Measurements from ENCODE around the gene CLCN3.
"Not testable (repeated sequence)": the region's sequence is repeated elsewhere in the genome, so short reads cannot be mapped to it uniquely, and the experiment has no call there.

Gene CLCN3

GRCh38 chr4:169619958-169620879 is at the start of gene CLCN3:
Gene CLCN3, plus strand, starts transcription at chr4:169620578. Its CDS starts 15,351 bp downstream, at chr4:169635929.
- Histone ChIP-seq H3K27ac (peak within 1 kb of the TSS; percentile 52 to 96 (median 91)), H3K4me3 (peak within 1 kb of the TSS; percentile 54 to 76 (median 63))

DNA sequence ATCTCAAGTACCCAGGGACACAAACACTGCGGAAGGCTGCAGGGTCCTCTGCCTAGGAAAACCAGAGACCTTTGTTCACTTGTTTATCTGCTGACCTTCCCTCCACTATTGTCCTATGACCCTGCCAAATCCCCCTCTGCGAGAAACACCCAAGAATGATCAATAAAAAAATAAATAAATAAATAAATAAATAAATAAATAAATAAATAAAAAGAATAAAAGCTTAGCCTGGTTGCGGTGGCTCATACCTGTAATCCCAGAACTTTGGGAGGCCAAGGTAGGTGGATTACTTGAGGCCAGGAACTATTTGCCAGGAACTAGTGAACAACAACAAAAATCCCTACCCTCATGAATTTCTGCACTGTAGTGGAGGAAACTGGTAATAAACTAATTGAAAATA is 49.4 kb upstream of the CLCN3 start:
- not testable (repeated sequence) for H3K27ac ChIP-seq, H3K4me3 ChIP-seq

- H3K4me3 ChIP-seq = no peak overlapping the region
- H3K27ac ChIP-seq = no peak overlapping the region
Measured at GRCh38 chr4:169571435-169571834, 48.9 kb upstream of the CLCN3 start.

DNA sequence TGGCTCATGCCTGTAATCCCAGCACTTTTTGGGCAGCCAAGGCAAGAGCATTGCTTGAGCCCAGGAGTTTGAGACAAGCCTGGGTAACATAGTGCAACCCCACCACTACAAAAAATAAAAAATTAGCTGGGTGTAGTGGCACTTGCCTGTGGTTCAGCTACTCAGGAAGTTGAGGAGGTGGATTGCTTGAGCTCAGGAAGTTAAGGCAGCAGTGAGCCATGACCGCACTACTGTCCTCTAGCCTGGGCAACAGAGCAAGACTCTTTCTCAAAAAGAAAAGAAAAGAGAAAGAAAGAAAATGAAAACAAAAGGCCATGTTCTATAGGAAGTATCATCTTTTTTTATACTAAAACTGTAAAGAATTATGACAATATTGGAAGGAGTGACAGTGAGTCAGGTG is 46.5 kb upstream of the CLCN3 start:
- no peak overlapping the region for H3K27ac ChIP-seq
- H3K4me3 ChIP-seq = no peak overlapping the region

DNA sequence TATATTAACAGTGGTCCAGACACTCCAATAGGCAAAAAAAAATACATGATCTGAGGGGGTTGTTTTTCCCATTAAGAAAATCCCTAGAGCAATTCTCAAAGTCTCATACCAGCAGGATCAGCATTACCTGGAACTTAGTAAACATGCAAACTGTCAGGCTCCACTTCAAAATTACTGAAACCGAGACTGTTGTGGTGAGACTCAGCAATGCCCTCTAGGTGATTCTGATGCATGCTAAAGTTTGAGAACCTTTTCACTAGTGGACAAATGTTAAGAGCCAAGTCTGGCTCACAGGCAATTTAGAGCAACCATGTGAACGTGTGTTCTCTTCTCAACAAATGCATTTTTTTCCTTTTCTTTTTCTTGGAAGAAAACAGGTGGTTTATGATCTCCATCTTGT is 38.2 kb upstream of the CLCN3 start:
- Histone ChIP-seq H3K4me3 (no peak overlapping the region), H3K27ac (no peak overlapping the region)

GRCh38 chr4:169582706-169583105 is 37.7 kb upstream of the CLCN3 start:
- H3K4me3 ChIP-seq = no peak overlapping the region
- no peak overlapping the region for H3K27ac ChIP-seq

GRCh38 chr4:169583563-169583962 is 36.8 kb upstream of the CLCN3 start:
- no peak overlapping the region for H3K27ac ChIP-seq
- no peak overlapping the region for H3K4me3 ChIP-seq

- no peak overlapping the region for H3K4me3 ChIP-seq
- H3K27ac ChIP-seq = no peak overlapping the region
Measured at GRCh38 chr4:169593050-169593560, 27.3 kb upstream of the CLCN3 start.

DNA sequence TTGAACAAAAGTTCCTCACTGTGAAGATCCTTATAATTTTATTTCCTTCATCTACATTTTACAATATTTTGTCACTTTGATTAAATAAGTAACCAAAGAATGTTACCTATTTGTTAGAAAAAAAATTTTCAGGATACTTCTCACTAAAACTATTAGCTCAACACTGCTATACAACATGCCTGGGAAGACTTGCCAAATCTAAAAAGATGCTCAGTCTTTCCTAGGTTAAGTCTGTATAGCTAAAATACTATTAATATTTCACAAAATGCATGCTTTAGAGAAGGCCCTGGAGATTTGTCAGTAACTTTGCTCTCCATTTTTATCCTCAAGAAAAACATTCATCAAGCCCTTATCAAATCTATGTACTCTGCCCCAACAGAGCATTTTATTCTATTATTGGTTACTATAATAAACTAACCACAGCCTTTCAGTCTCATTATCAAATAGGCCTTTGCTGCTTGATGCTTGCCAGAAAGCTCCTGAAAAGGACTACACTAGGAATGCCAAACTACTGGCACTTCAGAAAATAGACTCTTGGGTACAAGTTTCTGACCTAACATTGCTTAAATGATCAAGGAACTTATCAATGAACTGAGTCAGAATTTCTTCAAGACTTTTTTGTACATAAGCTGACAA is 25.7 kb upstream of the CLCN3 start:
- H3K27ac ChIP-seq = no peak overlapping the region
- H3K4me3 ChIP-seq = no peak overlapping the region

DNA sequence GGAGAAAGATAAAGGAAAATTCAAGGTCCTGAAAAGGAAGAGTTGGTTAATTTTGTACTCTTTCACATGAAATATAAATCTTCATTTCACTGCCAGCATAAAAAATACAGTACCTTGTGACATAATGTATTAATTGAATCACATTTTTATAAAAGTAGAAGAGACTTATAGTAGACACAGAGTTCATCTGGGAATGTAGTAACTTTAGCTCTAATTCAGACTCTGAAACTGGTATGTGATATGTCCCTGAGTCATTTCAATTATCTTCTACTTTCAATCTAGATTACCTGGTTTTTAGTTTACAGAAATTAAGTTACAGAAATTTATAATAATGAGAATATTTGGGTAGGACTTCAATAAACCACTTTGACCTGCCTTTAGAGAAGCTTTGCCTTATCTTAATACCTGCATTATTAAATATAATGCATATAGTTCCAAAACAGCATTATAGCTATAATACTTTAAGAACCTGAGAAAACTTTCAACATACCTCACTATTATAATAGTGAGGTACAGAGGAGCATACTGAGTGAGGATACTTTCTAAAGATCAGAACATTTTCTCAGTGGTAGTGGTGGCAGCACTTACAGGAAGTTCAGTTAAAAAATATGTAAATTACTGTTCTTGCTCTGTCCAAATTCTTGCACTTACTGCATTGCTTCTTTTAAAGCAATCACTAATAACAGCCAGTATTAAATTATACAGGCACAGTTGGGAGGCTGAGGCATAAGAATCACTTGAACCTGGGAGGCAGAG is 19.2 kb upstream of the CLCN3 start:
- no peak overlapping the region for H3K4me3 ChIP-seq
- H3K27ac ChIP-seq = no peak overlapping the region

DNA sequence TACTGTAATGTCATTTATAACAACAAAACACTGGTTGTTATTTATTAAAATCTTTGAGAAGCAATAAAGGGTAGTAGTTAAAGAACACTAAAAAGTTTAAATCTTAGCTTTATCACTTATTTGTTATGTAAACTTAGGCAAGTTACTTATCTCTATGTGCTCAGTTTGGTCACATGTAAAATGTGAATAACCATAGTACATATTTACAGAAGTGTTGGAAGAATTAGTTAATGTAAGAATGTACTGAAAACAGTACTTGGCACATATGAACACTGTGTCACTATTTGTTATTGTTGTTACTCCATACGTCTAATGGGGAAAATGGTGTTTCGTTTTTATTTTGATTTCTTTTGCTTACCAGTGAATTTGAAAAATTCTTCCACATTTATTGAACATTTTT is 17.1 kb upstream of the CLCN3 start:
- Histone ChIP-seq H3K27ac (no peak overlapping the region), H3K4me3 (no peak overlapping the region)

- Histone ChIP-seq H3K4me3 (no peak overlapping the region), H3K27ac (peak overlapping the region in 1 of 21 experiments; percentile 7)
Measured at GRCh38 chr4:169604131-169604900, 16.1 kb upstream of the CLCN3 start.

GRCh38 chr4:169604903-169605331 is 15.5 kb upstream of the CLCN3 start:
- H3K4me3 ChIP-seq = no peak overlapping the region
- H3K27ac ChIP-seq = peak overlapping the region in 1 of 21 experiments; percentile 42

GRCh38 chr4:169611157-169611556 is 9.2 kb upstream of the CLCN3 start:
- H3K4me3 ChIP-seq = peak overlapping the region in 2 of 7 experiments; percentile 79 to 84
- peak overlapping the region in 3 of 21 experiments; percentile 8 to 94 (median 37) for H3K27ac ChIP-seq

DNA sequence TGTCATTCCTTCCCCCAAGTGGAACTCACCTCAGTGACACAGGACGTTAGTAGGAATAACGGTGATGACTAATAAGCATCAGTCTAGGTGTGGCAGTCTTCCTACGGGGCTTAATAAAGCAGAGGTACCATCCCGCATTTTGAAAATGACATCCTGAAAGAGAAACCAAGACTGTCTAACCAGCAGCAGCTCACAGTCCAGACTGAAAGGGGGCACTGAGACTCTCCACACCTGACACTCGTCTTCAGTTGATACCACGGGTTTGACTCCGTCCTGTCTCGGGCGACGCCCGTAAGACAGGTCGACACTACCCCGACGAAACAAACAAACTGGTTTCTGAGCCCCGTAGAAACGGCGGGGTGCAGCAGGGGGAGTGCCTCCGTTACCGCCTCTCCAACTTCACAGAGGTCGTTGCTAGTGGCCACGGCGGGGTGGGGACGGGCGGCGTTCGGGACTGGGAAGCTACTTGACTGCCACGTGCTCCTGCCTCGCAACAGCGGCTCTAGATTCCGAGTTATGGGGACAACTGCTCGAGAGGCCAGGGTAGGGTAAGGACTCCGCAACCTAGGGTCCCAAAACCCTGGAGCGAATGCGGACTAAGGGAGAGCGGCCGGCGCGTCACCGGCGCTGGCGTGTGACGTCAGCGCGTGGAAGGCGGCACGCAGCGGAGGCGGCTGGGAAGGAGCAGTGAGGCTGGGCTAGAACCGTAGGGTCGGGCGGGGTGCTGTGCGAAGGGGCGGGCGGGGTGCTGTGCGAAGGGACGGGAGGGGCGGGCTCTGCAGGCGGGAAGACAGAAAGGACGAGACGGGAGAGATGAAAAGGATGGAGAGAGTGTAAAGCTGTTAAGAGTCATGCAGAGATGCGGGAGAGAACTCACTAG is 8.1 kb upstream of the CLCN3 start, which contains the start of gene NEK1:
TSS of gene NEK1 (minus strand) at position 593 of the 880 bp plus-strand sequence. CDS start 9,953 bp downstream, outside the sequence.
- Histone ChIP-seq H3K27ac (peak within 1 kb of the TSS; percentile 62 to 98 (median 94)), H3K4me3 (peak within 1 kb of the TSS; percentile 60 to 89 (median 83))

GRCh38 chr4:169612871-169613859 is 7.2 kb upstream of the CLCN3 start:
- Histone ChIP-seq H3K27ac (peak overlapping the region in 18 of 21 experiments; percentile 51 to 98 (median 94)), H3K4me3 (peak overlapping the region; percentile 60 to 89 (median 83))

Data from skin epidermis (tissue), 12 donors.